Endodermal cell (in vitro differentiated cells): ENCODE measurements around the gene SLC6A8. TPM values are rescaled to one million over a fixed set of nuclear protein-coding genes. Genes with fewer than 3 reads are reported as not detected.
A peak's percentile ranks its signal among the peaks of the same experiment; 100 is the strongest.

Experiments
- DNase-seq: peaks from one replicate; pipeline ENCODE4 v3.0.0-alpha.2; 2017
- H3K27ac ChIP-seq: 2 replicates; pipeline ENCODE4 v1.5.1; 2013; ENCODE audit warnings: mild to moderate bottlenecking, low read depth, low read length, moderate library complexity
- H3K27me3 ChIP-seq: 2 replicates; pipeline ENCODE4 v1.6.1; 2013; ENCODE audit warnings: mild to moderate bottlenecking, low read length, moderate library complexity; ENCODE audit not compliant: insufficient read depth, control insufficient read depth, poor library complexity, severe bottlenecking
- H3K36me3 ChIP-seq: 2 replicates; pipeline ENCODE4 v1.7.0; 2013; ENCODE audit warnings: mild to moderate bottlenecking, low read length, moderate library complexity; ENCODE audit not compliant: control insufficient read depth, insufficient read depth
- H3K4me1 ChIP-seq: one replicate; pipeline ENCODE4 v1.7.0; 2013; ENCODE audit warnings: low read length; ENCODE audit not compliant: control insufficient read depth, insufficient read depth
- H3K4me3 ChIP-seq: 2 replicates; pipeline ENCODE4 v1.5.1; 2013; ENCODE audit warnings: mild to moderate bottlenecking, low read length, moderate library complexity
- H3K9ac ChIP-seq: 2 replicates; pipeline ENCODE4 v1.6.1; 2013; ENCODE audit warnings: mild to moderate bottlenecking, low read length, moderate library complexity; ENCODE audit not compliant: poor library complexity, severe bottlenecking; ENCODE audit errors: extremely low read depth
- H3K9me3 ChIP-seq: 2 replicates; pipeline ENCODE4 v1.6.1; 2013; ENCODE audit warnings: mild to moderate bottlenecking, low read length, moderate library complexity; ENCODE audit not compliant: control insufficient read depth
- H3K27ac Mint-ChIP-seq: 2 replicates; pipeline ENCODE4 v1.8.0; 2020; ENCODE audit warnings: mixed read lengths
- H3K27me3 Mint-ChIP-seq: 2 replicates; pipeline ENCODE4 v1.8.0; 2021; ENCODE audit warnings: mild to moderate bottlenecking, mixed read lengths; ENCODE audit not compliant: insufficient read depth
- H3K36me3 Mint-ChIP-seq: 2 replicates; pipeline ENCODE4 v1.8.0; 2020; ENCODE audit warnings: low read depth, mixed read lengths
- H3K4me1 Mint-ChIP-seq: 2 replicates; pipeline ENCODE4 v1.8.0; 2020; ENCODE audit warnings: mixed read lengths
- H3K4me3 Mint-ChIP-seq: 2 replicates; pipeline ENCODE4 v1.8.0; 2020; ENCODE audit warnings: mild to moderate bottlenecking, moderate library complexity, mixed read lengths
- H3K9me3 Mint-ChIP-seq: 2 replicates; pipeline ENCODE4 v1.8.0; 2020; ENCODE audit warnings: mild to moderate bottlenecking, mixed read lengths
- CTCF ChIP-seq: fragments of 200-600 bp; sonication (generic); conservative IDR thresholded peaks from 2 replicates; pipeline ENCODE4 v1.5.0; 2021; ENCODE audit warnings: antibody characterized with exemption, mild to moderate bottlenecking
- WGBS, 2 experiments: methylation state at CpG; one replicate each; pipeline versions ENCODE4 v1.1.5 to v1.1.7; 2013; ENCODE audit warnings: missing lambda C conversion rate in 2 of 2, mixed read lengths in 1 of 2; ENCODE audit not compliant: insufficient coverage in 1 of 2, insufficient read length in 1 of 2; 5-methylcytosine and 5-hydroxymethylcytosine counted together
- total RNA-seq, 2 donors: library from RNA; stranded (reverse); fragmentation: NEBNext Ultra II Directional in 1 of 2; extraction: Animal tissue kit (Norgen Biotek cat#: 25700) in 1 of 2; gene quantifications; 2 replicates in 1 of 2; 3 replicates in 1 of 2; pipeline ENCODE4 v1.2.1, GENCODE V29; 2021

The SLC6A8 gene
- total RNA-seq, 2 donors from 2014 or later = 57.6 to 121 TPM

DNA sequence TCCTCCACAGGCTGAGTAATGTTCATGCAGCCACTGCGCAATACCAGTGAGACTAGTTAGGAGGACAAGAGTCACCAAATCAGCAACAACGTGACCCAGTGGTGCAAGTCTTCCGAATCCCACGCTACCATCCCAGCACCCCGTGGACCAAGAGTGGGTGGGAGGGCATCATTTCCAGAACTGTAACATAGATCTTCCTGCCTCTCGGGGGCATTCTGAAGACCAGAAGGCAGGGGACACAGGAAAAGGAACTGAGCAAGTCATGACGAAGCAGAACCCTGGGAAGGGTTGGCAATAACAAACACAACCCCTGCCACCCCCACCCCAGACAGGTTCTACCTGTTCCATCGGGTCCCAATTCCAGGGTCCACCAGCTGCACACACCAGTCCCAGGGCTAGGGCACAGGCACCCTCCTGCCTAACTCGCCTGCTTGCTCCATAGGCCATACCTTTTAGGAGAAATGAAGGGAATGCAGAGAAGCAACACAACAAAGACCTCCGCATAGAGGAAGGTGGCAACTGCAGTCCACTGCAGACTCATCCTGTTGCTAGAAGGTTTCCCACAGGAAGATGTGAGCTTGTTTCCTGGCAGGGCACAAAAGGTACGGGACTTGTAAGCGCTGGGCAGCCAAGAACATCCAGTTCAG is 35.1 kb downstream of the SLC6A8 start:
- 72 to 78% methylated on average over 3 to 12 of the region's 12 CpGs for WGBS, 2 experiments

DNA sequence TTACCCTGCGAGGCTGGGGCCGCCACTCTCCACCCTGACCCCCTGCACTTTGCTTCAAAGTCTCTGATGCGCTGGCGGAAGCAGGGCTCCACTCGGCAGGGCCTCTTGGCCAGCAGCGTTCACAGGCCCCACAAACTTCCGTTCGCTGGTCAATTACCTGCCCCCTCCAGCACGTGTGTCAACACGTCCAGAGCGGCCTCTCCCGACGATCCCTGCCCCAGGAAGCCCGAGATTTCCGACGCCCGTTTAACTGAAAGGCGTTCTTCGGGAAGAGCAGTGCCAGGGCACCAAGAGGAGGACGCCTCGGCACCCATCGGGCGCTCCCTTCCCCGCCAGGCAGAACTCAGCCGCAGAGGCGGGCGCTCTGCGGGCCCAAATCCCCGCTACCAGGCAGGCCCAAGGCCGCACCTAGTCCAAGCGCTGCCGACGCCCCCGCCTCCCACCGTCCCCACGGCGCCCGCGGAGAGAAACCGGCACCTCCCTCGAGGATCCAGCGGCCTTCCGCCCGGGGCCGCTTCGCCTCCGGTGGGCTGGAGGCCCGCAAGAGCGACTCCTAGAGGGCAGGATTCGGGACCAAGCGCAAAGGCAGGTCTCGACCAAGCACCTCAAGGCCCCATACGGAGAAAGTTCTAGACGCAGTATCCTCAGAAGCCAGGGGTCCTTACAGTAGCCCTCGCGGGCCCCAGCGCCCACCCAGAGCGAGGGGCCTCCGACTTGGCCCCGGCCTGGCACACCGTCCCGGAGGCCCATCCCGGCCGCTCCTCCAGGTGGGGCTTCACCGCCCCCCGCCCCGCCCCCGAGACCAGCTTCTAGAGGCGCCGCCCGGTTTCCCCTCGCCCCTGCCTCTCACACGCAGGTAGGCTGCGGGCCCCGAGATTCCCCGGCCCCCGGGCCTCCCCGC is 35.9 kb downstream of the SLC6A8 start:
- H3K9me3 Mint-ChIP-seq = peaks cover 61% of the 10 kb centered on the region

More for the DNA sequence above, 35.1 kb downstream of the SLC6A8 start:
- no peak for DNase-seq
- Mint-ChIP-seq H3K4me3 (peak overlapping the region; percentile 77), H3K27me3 (no peaks in the 10 kb centered on the region), H3K4me1 (peaks cover 14% of the 10 kb centered on the region), H3K27ac (peak overlapping the region; percentile 89), H3K9me3 (peaks cover 57% of the 10 kb centered on the region), H3K36me3 (peaks cover 32% of the 10 kb centered on the region)
- H3K36me3 ChIP-seq = peaks cover 34% of the 10 kb centered on the region
- H3K27ac ChIP-seq = no peak overlapping the region
- no peaks in the 10 kb centered on the region for H3K27me3 ChIP-seq
- H3K9me3 ChIP-seq = no peaks in the 10 kb centered on the region
- H3K9ac ChIP-seq = peak overlapping the region; percentile 59
- H3K4me1 ChIP-seq = peaks cover 8% of the 10 kb centered on the region
- no peak for TF ChIP-seq CTCF
- H3K4me3 ChIP-seq = peak overlapping the region; percentile 88

More for the DNA sequence above, 35.9 kb downstream of the SLC6A8 start:
- Histone ChIP-seq H3K9me3 (no peaks in the 10 kb centered on the region), H3K36me3 (peaks cover 28% of the 10 kb centered on the region), H3K27ac (peak overlapping the region; percentile 57), H3K4me3 (peak overlapping the region; percentile 88), H3K4me1 (peaks cover 8% of the 10 kb centered on the region), H3K27me3 (no peaks in the 10 kb centered on the region), H3K9ac (peak overlapping the region; percentile 59)
- WGBS, 2 experiments = 0 to 2% methylated on average over 13 to 65 of the region's 78 CpGs
- DNase-seq = peak; percentile 76
- peak overlapping the region; percentile 77 for H3K4me3 Mint-ChIP-seq
- peaks cover 15% of the 10 kb centered on the region for H3K4me1 Mint-ChIP-seq
- H3K36me3 Mint-ChIP-seq = peaks cover 29% of the 10 kb centered on the region
- peak overlapping the region; percentile 89 for H3K27ac Mint-ChIP-seq
- no peaks in the 10 kb centered on the region for H3K27me3 Mint-ChIP-seq
- peak; percentile 62 for TF ChIP-seq CTCF
